NCI-H69 (cell line): ENCODE measurements around the gene PPP1R10.
"Not testable (repeated sequence)": the region's sequence is repeated elsewhere in the genome, so short reads cannot be mapped to it uniquely, and the experiment has no call there.

Experiments used
- DNase-seq: peaks from one replicate; lab custom pipeline; 2025; lab: John Stamatoyannopoulos, UW

Gene PPP1R10

DNA sequence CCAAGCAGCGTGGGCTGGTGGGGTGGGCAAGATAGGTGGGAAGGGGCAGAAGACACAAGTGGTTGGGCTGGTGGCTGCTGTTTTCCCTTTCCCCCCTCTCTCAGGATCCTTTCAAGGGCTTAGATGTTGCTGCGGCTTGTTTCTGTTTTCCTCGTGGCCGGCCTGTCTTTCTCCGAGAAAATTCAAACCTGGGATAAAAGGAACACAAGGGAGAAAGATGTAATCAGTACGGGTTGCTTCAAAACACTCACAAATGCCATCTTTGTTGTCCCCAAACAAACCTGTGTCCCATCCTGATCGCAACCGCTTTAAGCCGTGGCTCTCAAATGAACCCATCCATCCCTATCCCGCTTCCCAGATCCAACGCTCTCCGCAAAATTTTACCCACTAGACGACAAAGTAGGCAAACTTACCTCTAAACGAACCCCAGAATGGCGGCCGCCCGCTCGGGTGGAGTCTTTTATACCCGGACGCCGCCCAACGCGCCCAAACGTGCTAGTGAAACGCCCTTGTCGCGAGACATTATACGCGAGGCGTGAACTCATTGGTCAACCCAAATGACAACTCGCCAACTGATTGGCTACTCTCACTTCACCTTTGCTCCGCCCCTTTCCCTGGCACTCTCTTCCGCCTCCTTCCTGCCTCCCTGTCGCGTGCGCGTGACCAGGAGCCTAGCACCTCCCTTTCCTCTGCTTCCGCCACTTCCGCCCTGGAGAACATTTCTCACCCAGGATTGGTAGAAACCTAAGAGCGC lies at the start of gene PPP1R10:
PPP1R10 (minus strand) TSS at position 433 of the 754 bp plus-strand sequence. CDS start 7,299 bp downstream, outside the sequence.
- DNase-seq: peak; percentile 100

DNA sequence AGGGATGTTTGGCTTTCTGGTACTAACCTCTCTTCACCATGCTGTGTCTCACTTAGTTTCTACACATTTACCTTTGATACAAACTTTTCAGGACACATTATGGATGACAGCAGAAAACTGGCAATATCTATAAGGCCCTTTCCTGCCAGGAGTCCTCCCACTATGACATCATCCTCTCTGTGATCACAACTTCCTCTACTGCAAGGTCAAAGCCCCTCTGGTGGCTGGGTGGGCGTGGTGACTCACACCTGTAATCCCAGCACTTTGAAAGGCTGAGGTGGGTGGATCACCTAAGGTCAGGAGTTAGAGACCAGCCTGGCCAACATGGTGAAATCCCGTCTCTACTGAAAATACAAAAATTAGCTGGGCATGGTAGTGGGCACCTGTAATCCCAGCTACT lies 49.3 kb upstream of the PPP1R10 start:
- not testable (repeated sequence) for DNase-seq

DNA sequence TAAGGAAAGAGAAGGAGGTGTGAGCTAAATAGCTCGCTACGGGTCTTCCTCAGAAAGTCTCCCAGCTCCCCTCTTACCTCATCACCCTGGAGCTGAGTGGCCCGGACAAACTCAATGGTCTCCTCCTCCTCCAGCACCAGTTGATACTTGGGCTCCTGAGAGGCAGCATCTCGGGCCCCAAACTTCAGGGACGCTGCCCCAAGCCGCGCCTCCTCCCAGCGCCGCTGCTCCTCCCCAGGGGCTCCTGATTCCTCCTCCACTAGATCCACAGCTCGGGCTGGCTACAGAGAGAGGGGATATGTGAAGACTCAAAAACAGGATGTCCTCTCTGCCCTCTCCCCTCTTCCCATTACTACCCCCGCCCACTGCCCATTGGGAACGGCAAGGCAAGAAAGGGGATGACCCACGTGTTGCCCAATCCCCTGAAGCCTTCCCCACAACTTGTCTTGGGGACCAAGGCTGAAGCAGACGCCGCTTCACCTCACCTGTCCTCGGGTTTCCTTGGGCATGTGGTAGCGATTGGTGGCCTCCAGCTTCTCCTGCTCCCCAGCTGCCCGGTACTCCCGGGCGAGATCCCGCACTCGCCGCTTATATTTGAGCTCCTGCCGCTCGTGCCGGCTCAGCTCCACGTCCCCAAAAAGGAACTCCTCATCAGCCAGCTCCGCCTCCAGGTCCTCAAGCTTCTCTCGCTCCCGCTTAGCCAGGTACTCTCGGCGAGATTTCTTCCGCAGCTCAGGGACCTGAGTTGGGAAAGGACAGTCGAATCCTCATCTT lies 48.1 kb upstream of the PPP1R10 start:
- DNase-seq: no peak

DNA sequence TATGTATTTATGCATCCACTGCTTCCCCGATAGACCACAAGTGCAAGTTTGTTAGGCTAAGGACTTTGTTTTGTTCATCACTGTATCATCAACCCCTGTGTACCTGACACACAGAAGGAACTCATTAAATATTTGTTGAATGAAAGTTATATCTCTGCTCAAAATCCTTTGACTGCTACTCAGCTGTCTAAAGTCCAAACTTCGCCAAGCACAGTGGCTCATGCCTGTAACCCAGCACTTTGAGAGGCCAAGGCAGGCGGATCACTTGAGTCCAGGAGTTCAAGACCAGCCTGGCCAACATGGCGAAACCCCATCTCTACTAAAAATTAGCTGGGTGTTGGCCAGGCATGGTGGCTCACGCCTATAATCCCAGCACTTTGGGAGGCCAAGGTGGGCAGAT lies 40.9 kb upstream of the PPP1R10 start:
- DNase-seq: not testable (repeated sequence)

DNA sequence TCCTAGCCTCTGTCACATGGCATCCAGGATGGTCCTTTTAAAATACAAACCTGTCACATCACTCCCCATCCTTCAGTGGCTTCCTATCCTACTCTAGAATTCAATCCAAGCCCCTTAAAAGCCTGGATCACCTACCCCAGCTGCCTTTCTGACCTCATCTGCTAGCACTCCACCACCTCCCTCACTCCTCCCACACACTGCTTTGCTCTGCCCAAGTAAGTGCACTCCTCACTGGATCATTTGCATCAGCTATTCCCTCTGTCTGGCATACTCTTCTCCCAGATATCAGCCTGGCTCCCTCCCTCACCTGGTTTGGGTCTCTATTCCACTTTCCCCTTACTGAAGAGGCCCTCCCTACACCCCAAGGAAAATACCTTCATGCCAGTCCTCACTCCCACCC lies 40.4 kb upstream of the PPP1R10 start:
- DNase-seq: no peak

DNA sequence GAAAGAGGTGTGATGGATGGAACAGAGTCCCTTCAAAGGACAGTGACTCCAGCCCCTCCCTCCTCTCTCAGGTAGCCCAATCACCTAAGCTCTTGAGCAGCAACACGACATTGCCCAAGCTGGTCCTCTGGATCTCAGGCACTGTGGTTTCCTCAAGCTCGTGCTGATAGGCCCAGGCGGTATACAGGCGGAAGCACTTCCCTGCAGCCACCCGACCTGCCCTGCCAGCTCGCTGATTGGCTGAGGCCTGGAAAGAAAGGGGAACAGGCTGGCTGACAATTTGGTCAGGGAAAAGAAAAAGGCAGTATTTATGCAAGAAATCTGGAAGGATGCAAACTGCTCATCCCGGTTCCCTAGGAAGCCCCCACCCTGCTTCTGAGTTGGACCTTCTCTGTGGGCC lies 39.5 kb upstream of the PPP1R10 start:
- no peak for DNase-seq

DNA sequence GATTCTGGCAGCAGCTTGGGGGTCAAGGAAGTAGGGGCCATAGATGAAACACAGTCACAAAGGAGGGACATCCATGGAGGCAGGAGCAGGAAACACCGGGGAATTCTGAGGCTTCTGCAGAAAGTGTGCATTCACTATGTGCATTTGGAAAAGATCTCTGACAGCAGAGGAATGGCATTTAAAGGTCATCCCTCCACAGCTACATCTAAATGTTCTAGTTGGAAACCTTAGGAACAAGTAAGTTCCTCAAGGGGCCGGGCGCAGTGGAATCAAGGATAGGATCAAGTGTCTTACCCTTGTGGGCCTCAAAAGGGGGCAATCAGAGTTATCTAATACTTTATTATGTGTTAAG lies 38.7 kb upstream of the PPP1R10 start:
- DNase-seq: no peak

DNA sequence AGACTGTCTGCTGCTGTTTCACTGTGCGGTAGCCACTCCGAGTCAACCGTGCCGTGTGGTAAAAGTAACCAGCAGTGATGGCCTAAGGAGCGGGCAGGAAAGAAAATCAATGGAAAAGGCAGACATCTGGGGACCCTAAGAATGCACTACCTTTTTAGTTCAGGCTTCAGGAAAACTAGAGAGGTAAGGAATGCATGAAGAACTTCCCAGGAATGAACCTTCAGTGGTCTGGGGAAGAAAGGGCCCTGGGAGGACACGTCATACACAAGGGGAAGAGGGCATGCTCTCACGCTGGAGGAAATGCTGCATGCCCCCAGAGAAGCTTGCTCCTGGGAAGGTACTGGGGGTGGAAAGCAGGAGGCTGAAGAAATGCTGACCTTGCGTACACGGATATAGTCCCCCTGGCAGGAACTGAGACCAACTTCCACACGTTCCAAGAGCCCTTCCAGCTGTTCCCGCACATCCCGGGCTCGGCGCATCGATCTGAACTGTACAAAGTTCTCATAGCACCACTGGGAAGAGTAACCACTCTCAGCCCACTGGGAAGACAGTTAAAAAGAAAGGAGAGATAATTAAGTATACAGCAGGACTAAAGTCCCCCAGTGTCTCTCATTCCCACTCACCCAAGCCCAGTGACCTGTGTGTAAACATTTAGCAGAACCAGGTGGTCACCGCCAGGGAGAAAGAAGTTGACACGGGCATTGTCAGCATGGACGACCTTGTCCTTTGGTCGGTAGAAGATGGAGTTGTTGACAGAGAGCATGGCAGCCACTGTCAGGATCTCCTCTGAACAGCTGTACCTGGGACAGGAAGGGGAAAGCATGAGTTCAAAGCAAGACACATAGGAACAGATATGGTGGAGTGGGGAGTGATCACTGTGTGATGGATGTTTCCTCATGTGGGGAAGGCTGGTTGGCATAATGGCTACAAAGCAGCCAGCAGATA lies 38.0 kb upstream of the PPP1R10 start:
- DNase-seq: no peak

DNA sequence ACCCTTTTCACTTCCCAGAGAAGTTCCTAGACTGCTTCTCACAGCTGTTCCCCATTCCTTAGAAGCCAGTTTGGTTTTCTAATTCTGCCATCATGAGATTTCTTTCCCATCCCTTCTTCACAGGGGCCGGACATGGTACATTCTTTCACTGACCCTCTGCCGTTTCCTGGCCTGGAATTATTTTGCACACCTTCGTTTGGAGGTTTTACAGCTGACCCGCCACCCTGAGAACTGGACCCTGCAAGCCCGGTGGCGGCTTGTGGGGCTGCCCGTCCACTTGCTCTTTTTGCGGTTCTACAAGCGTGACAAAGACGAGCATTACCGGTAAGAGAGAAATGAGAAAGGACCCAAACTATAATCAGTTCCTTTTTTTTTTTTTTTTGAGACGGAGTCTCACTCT lies 34.1 kb upstream of the PPP1R10 start:
- DNase-seq: no peak

DNA sequence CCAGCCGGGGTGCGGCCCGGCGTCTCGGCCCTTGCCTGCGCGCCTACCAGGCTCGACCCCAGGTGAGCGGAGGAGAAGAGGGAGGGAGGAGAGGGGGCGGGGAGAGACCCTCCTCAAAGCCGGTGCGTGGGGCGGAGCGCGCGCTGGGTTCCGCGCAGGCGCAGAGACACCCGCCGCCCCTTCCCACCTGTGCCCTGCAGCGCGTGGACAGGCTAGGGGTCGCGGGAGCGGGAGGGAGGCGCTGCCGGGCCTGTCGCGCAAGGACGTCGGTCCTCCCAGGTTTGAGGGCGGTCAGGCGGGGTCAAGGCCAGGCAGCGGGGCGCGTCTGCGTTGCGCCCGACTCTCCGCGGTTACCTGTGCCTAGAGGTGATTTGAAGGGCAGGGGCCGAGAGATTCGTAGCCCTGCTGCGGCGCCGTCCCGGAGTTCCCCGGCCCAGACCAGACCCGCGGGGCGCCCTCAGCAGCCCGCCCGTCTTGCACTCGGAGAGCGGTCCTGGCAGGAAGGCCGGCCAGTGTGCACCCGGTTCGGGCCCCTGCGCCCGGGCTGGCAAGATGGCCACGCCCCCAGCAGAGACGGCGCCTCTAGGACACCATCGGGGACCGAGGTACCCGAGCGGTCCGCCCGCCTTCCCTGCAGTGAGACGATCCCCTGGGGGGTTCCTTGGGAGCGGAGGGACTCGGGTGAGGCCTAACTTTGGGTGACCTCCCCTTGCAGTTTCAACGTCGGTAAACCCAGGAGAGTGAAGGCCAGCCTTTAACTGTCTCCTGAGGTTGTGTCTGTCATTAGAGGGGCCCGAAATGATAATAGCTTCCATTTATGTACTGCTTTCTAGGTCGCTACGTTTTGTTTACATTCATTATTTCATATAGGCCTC lies 30.4 kb upstream of the PPP1R10 start:
- DNase-seq: peak; percentile 96

DNA sequence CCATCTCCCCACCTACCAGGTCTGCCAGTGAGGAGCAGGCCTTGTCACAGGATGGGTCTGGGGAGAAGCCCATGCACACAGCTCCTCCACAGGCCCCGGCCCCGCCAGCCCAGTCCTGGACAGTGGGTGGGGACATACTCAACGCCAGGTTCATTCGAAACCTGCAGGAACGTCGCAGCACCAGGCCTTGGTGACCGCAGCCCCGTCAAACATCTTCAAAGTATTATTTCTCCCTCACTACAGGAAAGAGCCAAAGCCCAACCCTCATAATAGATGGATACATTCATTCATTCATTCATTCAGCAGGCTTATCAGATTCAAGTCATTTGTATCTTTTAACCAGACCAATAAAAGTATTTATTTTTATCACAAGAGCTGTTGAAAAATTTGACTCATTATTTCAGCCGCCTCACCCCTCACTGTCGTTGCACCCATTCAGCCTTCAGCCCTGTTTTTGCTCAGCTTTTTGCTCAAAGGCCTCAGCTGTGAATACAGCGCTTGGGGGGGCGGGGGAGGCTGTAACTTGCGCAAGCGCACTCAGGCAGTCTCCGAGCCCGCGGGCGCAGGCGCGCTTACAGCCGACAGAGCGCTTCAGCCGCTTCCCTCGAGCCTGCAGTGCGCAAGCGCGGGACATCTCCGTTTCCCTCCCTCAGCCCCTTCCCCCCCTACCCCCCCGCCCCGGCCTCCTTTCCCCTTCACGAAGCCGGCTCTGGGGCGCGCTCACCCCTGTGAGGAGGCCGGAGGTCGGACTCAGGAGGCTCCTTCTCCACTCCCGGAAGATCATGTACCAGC lies 29.6 kb upstream of the PPP1R10 start, which contains the start of gene C6orf136:
C6orf136 (plus strand) TSS at position 684 of the 792 bp plus-strand sequence; CDS start at position 783, 99 bp downstream.
- peak; percentile 97 for DNase-seq

DNA sequence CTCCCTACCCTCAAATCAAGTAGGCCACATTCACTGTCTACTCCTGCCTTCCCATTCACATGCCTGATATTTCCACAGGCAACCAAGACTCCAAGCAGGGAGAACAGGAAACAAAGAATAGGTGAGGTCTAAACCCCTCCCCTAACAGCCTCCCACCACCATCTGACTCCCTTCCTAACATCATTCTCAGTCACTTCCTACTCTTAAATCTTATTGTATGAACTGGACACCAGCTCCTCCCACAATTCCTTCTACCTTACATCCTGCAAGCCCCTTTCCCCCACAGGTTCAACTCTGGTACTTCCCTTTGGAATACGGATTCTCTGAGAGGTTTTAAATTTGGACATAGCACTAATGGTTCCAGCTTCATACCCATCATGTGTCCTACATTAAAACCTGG lies 28.9 kb upstream of the PPP1R10 start:
- DNase-seq: peak; percentile 22

DNA sequence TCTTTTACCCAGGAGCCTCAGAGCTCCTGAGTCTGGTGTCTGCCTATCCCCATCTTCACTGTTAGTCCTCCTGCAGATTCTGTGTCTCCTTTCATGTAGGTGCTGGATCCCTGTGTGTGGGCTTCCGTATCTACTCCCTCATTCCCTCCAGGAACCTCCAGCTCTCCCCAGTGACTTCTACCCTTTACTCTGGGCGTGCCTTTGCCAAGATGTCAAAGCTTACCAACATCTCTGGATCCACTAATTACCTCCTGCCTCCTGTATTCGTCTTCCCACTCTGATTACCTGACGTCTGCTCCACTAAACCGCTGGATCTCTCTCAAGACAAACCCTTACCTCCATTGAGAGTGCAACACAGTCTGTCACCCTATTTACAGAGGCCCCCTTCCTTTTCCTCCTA lies 27.7 kb upstream of the PPP1R10 start:
- no peak for DNase-seq

DNA sequence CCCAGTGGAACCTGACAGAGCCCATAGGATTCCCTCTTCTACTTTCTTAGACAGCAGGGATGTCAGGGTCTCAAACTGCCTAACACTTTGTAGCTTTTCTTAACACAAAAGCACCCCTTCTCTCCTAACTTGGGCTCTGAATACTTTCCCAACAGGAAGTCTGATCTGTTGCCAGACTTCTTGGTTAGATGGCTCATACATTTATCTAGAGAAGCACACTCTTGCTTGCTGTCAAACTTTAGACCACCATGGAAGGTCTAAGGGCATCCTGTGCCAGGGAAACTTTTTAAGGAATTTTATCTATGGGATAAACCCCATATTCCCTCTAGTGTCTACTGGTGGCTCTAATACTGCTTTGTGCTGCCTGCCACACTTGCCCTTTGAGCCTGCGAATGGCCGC lies 26.6 kb upstream of the PPP1R10 start:
- no peak for DNase-seq

DNA sequence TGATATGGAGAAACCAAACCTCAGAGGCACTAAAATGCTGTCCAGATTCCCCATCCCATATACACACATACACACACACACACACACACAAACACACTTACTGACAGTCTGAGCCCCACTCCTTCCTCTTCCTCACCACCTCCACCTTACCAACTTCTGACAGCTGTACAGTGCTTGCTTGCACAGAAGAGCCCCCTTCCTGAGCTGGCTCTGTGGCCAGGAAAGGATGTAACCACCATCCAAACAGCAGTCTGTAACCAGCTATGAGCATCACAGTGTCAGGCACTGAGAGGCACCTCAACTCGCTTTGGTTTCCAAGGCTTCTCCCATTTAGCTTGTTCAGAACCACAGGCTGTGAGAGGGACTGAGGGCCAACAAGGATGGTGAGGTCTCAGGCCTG lies 24.0 kb upstream of the PPP1R10 start:
- DNase-seq: no peak

DNA sequence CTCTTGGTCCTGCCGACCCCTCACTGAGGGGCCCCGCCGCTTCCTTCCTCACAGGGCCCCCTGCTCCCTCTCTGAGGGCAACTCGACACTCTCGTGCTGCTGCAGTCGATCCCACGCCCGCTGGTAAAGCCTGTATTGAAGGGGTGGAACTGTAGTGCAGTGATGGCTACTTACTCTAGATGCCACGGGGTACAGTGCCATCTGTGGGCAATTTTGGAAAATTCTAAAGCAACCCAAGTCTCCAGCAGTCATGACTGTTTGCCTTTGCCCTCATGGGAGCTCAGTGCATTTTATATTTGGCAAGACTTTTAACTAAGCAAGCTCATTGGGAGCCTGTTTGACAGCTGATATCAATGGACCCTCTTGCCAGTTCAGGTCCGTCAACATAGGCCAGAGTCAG lies 23.4 kb upstream of the PPP1R10 start:
- DNase-seq: peak; percentile 27

DNA sequence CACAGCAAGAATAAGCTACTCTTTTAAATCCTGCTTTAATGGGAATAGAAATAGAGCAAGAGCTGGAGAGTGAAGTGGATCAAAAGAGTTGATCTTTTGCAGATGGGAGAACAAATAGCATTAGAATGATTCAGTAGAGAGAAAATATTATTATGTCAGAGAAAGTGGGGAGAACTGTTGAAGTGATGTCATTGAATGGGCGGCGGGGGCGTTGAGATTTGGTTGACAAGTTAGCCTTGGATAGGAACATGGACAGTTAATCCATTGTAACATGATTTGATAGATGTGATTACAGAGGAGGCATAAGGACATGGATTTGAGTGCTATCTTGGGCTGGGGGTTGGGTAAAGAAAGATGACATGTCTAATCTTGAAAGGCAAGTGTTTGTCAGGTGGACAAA lies 18.8 kb upstream of the PPP1R10 start:
- DNase-seq: no peak

DNA sequence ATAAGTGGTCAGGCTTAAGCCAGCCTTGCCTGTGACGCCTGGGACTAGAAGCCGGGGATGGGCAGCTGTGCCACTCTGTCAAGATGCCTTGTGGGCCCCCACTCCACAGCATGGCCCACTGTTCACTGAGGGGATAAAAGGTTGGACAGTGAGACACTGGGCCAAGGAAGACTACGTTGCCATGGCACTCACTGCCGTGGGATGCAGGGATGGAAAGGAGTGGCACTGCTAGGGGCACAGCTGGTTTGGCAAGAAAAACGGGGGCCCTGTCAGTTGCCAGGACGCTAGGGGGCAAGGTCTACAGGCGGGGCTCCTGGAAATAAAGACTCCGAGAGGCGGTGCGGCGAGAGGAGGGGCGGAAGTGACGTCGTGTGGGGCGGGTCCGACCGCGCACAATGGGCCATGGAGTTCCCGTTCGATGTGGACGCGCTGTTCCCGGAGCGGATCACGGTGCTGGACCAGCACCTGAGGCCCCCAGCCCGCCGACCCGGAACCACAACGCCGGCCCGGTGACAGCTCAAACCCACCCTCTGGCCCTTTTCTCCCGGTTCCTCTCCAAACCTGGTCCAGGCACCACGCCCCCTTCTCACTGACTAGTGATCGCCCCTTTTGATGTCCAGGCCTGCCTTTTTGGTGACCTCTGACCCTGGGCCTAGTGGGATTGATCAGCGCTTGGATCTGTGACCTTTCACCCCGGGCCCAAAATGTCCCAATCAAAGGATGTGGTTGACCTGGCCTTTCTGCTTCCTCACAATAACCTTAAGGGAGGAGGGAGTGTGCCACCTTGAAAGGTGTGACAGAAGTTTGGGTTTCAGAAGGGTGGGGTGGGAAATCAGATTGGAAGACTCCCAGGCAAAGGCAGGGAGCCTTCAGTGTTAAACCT lies 9.7 kb upstream of the PPP1R10 start, which contains the start of gene ATAT1:
ATAT1 (plus strand) TSS at position 391 of the 883 bp plus-strand sequence.
- DNase-seq: peak; percentile 90

DNA sequence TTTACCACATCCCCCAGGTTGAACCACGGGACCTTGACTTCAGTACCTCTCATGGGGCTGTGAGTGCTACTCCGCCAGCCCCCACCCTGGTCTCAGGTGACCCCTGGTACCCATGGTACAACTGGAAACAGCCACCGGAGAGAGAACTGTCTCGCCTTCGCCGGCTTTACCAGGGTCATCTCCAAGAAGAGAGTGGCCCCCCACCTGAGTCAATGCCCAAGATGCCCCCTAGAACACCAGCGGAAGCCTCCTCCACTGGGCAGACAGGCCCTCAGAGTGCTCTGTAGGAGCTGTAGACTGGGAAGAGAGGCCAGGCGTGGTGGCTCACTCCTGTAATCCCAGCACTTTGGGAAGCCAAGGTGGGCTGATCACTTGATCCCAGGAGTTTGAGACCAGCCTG lies 8.5 kb upstream of the PPP1R10 start:
- no peak for DNase-seq
